Astrocyte (in vitro differentiated cells and primary cell): ENCODE results near the gene REPS1. TPM values are rescaled to one million over a fixed set of nuclear protein-coding genes. Genes with fewer than 3 reads are reported as not detected.

Source experiments
- DNase-seq: peaks from one replicate; pipeline ENCODE4 v3.0.0-alpha.2; 2010; ENCODE audit warnings: low read depth
- FAIRE-seq: peaks from 2 replicates; lab custom pipeline; 2011; peaks lifted over from hg19 to GRCh38; lab: Jason Lieb, UNC
- H2AFZ ChIP-seq: 2 replicates; pipeline ENCODE4 v1.6.0; 2012; ENCODE audit warnings: low read depth, low read length, inconsistent platforms
- H3K27ac ChIP-seq: 2 replicates; pipeline ENCODE4 v1.5.1; 2011; ENCODE audit warnings: low read depth, low read length, inconsistent platforms
- H3K27me3 ChIP-seq: 2 replicates; pipeline ENCODE4 v1.6.0; 2011; ENCODE audit warnings: low read length, inconsistent platforms; ENCODE audit not compliant: insufficient read depth
- H3K36me3 ChIP-seq: 2 replicates; pipeline ENCODE4 v1.5.1; 2011; ENCODE audit warnings: low read length, inconsistent platforms; ENCODE audit not compliant: insufficient read depth
- H3K4me1 ChIP-seq: 2 replicates; pipeline ENCODE4 v1.5.1; 2011; ENCODE audit warnings: low read length, inconsistent platforms; ENCODE audit not compliant: insufficient read depth
- H3K4me2 ChIP-seq: 2 replicates; pipeline ENCODE4 v1.6.0; 2012; ENCODE audit warnings: low read length, inconsistent platforms
- H3K4me3 ChIP-seq: 2 replicates; pipeline ENCODE4 v1.5.1; 2011; ENCODE audit warnings: low read depth, mild to moderate bottlenecking, low read length, inconsistent platforms; ENCODE audit not compliant: insufficient read depth
- H3K79me2 ChIP-seq: 2 replicates; pipeline ENCODE4 v1.6.0; 2012; ENCODE audit warnings: mild to moderate bottlenecking, low read length, inconsistent platforms; ENCODE audit not compliant: insufficient read depth
- H3K9ac ChIP-seq: 2 replicates; pipeline ENCODE4 v1.6.0; 2012; ENCODE audit warnings: mild to moderate bottlenecking, low read length, inconsistent platforms
- H3K9me3 ChIP-seq: 2 replicates; pipeline ENCODE4 v1.5.1; 2012; ENCODE audit warnings: low read depth, mild to moderate bottlenecking, low read length, inconsistent platforms; ENCODE audit not compliant: insufficient read depth
- H4K20me1 ChIP-seq: 2 replicates; pipeline ENCODE4 v1.6.0; 2012; ENCODE audit warnings: low read length, inconsistent platforms; ENCODE audit not compliant: insufficient read depth
- H3K27ac Mint-ChIP-seq: one replicate; pipeline ENCODE4 v1.8.0; 2021; ENCODE audit warnings: mild to moderate bottlenecking, mixed read lengths; ENCODE audit not compliant: unreplicated experiment
- H3K27me3 Mint-ChIP-seq: one replicate; pipeline ENCODE4 v1.8.0; 2021; ENCODE audit warnings: low read depth, mixed read lengths; ENCODE audit not compliant: unreplicated experiment
- H3K36me3 Mint-ChIP-seq: one replicate; pipeline ENCODE4 v1.8.0; 2021; ENCODE audit warnings: low read depth, mixed read lengths; ENCODE audit not compliant: unreplicated experiment
- H3K4me1 Mint-ChIP-seq: one replicate; pipeline ENCODE4 v1.8.0; 2021; ENCODE audit warnings: low read depth, mixed read lengths; ENCODE audit not compliant: unreplicated experiment
- H3K4me3 Mint-ChIP-seq: one replicate; pipeline ENCODE4 v1.8.0; 2021; ENCODE audit warnings: mild to moderate bottlenecking, moderate library complexity, mixed read lengths; ENCODE audit not compliant: unreplicated experiment
- H3K9me3 Mint-ChIP-seq: one replicate; pipeline ENCODE4 v1.8.0; 2021; ENCODE audit warnings: mild to moderate bottlenecking, mixed read lengths; ENCODE audit not compliant: unreplicated experiment
- EZH2 ChIP-seq: IDR thresholded peaks from 2 replicates; pipeline ENCODE4 v1.6.1; 2012; ENCODE audit warnings: mild to moderate bottlenecking, low read length, inconsistent platforms; ENCODE audit not compliant: insufficient read depth
- total RNA-seq: library from RNA; stranded (reverse); gene quantifications from 2 replicates; pipeline ENCODE4 v1.2.1, GENCODE V29; 2021
- TF ChIP-seq, protein P1 (sequence below): IDR thresholded peaks from 2 replicates; pipeline ENCODE4 v1.5.1; 2011; ENCODE audit warnings: low read depth, mild to moderate bottlenecking, inconsistent platforms, low read length, moderate library complexity; ENCODE audit not compliant: insufficient read depth

Gene REPS1
- total RNA-seq, 1 donor from 2014 or later: 39.1 TPM

DNA sequence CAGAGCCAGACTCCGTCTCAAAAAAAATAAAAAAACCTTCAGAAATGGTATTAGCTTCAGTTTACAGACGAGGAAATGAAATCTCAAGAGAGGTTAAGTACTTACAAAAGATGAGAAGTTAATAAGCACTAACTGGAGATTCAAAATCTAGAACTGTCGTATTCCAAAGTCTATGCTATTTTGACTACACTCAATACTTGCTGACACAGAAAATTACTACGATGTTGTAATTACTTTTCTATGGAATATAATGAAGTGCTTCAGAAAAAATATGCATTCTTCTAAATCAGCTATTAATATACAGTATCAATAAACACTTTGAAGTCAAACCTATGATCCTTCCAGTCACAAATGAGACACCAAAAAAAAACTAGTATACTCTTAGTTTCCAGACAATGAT lies 12.2 kb downstream of the REPS1 start:
- Histone ChIP-seq H3K9ac (no peak overlapping the region), H3K4me1 (peaks cover 33% of the 10 kb centered on the region), H3K4me3 (no peak overlapping the region), H3K4me2 (no peak overlapping the region), H3K9me3 (no peaks in the 10 kb centered on the region), H3K79me2 (peaks cover 90% of the 10 kb centered on the region), H3K27me3 (no peaks in the 10 kb centered on the region), H3K27ac (no peak overlapping the region), H2AFZ (no peak overlapping the region), H4K20me1 (peaks cover 17% of the 10 kb centered on the region), H3K36me3 (no peaks in the 10 kb centered on the region)
- peaks cover 3% of the 10 kb centered on the region for H3K36me3 Mint-ChIP-seq
- peaks cover 37% of the 10 kb centered on the region for H3K4me1 Mint-ChIP-seq
- FAIRE-seq: no peak
- no peaks in the 10 kb centered on the region for H3K27me3 Mint-ChIP-seq
- no peaks in the 10 kb centered on the region for H3K9me3 Mint-ChIP-seq
- H3K4me3 Mint-ChIP-seq: no peak overlapping the region
- no peak for TF ChIP-seq EZH2
- TF ChIP-seq, protein P1, sequence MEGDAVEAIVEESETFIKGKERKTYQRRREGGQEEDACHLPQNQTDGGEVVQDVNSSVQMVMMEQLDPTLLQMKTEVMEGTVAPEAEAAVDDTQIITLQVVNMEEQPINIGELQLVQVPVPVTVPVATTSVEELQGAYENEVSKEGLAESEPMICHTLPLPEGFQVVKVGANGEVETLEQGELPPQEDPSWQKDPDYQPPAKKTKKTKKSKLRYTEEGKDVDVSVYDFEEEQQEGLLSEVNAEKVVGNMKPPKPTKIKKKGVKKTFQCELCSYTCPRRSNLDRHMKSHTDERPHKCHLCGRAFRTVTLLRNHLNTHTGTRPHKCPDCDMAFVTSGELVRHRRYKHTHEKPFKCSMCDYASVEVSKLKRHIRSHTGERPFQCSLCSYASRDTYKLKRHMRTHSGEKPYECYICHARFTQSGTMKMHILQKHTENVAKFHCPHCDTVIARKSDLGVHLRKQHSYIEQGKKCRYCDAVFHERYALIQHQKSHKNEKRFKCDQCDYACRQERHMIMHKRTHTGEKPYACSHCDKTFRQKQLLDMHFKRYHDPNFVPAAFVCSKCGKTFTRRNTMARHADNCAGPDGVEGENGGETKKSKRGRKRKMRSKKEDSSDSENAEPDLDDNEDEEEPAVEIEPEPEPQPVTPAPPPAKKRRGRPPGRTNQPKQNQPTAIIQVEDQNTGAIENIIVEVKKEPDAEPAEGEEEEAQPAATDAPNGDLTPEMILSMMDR: no peak
- no peak overlapping the region for H3K27ac Mint-ChIP-seq
- DNase-seq: no peak

DNA sequence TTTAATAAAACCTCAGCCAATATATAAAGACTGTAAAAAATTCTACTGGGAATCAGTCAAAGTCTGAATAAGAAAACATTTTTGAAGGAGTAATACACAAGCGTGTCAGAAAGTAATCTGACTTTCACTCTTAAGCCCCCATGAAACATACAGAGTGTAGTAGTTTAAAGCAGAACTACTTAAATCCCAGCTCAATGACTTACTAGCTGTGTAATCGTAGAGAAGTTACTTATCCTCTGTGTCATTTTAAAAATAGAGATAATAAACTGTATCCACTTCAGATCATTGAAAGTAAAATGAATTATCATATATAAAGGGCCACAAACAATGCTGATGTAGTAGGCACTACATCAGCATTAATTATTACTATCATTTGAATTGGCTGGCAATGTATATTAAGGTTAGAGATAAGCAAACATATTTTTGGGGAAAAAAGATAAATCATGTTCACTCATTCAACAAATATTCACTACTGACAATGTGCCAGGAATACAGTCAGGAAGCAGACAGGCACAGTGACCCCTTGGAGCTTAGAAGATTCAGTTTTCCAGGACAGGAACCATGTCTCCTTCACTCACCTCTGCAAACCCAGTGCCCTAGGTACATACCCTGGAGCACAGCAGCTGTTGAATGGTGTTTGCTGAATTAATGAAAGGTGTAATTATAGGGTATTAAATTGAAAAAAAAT lies 14.4 kb downstream of the REPS1 start:
- Mint-ChIP-seq H3K36me3 (peaks cover 3% of the 10 kb centered on the region), H3K9me3 (no peaks in the 10 kb centered on the region), H3K4me1 (peaks cover 41% of the 10 kb centered on the region), H3K27me3 (no peaks in the 10 kb centered on the region), H3K27ac (peak overlapping the region; percentile 3), H3K4me3 (no peak overlapping the region)
- TF ChIP-seq EZH2: no peak
- TF ChIP-seq, protein P1: no peak
- H4K20me1 ChIP-seq: peaks cover 5% of the 10 kb centered on the region
- H3K4me2 ChIP-seq: peak overlapping the region; percentile 72
- peak overlapping the region; percentile 70 for H3K9ac ChIP-seq
- peak; percentile 70 for DNase-seq
- H3K36me3 ChIP-seq: no peaks in the 10 kb centered on the region
- peaks cover 43% of the 10 kb centered on the region for H3K4me1 ChIP-seq
- H3K27ac ChIP-seq: peak overlapping the region; percentile 89
- H3K4me3 ChIP-seq: no peak overlapping the region
- no peaks in the 10 kb centered on the region for H3K9me3 ChIP-seq
- peaks cover 88% of the 10 kb centered on the region for H3K79me2 ChIP-seq
- no peak overlapping the region for H2AFZ ChIP-seq
- no peaks in the 10 kb centered on the region for H3K27me3 ChIP-seq
- peak; percentile 67 for FAIRE-seq

DNA sequence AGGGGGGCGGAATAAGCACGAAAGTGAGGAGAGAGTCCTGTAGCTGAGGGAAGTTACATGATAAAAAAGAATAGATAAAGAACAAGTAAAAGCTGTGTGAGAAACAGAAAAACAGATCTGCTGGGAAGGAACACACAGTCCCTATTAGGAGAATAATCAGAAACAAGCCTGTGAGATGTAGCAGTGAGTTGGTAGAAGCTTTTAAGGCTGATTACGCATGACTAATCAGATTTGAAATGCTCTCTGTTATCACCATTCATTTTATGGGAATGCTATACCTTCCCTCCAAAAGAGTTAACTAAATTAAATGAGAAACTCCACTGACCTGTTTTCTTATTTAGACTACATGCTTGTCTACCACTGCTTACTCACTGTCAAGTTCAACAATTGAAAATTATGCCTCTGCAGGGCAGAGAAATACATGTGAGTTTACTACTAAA lies 15.8 kb downstream of the REPS1 start:
- Histone ChIP-seq H3K27me3 (no peaks in the 10 kb centered on the region), H3K4me3 (peak overlapping the region; percentile 17), H3K4me1 (peaks cover 43% of the 10 kb centered on the region), H3K9me3 (no peaks in the 10 kb centered on the region), H2AFZ (no peak overlapping the region), H3K4me2 (peak overlapping the region; percentile 72), H4K20me1 (peaks cover 6% of the 10 kb centered on the region), H3K36me3 (no peaks in the 10 kb centered on the region), H3K79me2 (peaks cover 88% of the 10 kb centered on the region), H3K27ac (peak overlapping the region; percentile 89), H3K9ac (peak overlapping the region; percentile 70)
- FAIRE-seq: no peak
- H3K36me3 Mint-ChIP-seq: peaks cover 3% of the 10 kb centered on the region
- H3K4me3 Mint-ChIP-seq: no peak overlapping the region
- H3K27me3 Mint-ChIP-seq: no peaks in the 10 kb centered on the region
- peak overlapping the region; percentile 76 for H3K27ac Mint-ChIP-seq
- TF ChIP-seq EZH2: no peak
- TF ChIP-seq, protein P1: no peak
- peaks cover 41% of the 10 kb centered on the region for H3K4me1 Mint-ChIP-seq
- peak; percentile 60 for DNase-seq
- H3K9me3 Mint-ChIP-seq: no peaks in the 10 kb centered on the region
